ENCODE results near the gene FAM32A.

DNA sequence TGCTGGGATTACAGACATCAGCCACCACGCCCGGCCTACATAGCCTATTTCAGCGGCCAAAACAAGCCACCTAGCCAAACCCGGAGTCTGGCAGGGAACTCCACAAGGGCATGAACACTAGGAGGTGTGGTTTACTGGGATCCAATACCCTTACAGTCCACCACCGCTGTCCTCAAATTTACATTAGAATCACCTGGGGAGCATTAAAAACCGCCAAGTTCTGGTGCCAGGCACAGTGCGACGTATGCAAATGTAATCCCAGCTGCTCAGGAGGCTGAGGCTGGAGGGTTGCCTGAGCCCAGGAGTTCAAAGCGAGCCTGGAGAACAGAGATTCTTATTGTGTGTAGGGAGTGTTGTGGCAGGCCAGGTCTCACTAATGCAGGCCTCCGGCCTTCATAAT, 8.3 kb downstream of the FAM32A start:
- TF ChIP-seq, protein P1, sequence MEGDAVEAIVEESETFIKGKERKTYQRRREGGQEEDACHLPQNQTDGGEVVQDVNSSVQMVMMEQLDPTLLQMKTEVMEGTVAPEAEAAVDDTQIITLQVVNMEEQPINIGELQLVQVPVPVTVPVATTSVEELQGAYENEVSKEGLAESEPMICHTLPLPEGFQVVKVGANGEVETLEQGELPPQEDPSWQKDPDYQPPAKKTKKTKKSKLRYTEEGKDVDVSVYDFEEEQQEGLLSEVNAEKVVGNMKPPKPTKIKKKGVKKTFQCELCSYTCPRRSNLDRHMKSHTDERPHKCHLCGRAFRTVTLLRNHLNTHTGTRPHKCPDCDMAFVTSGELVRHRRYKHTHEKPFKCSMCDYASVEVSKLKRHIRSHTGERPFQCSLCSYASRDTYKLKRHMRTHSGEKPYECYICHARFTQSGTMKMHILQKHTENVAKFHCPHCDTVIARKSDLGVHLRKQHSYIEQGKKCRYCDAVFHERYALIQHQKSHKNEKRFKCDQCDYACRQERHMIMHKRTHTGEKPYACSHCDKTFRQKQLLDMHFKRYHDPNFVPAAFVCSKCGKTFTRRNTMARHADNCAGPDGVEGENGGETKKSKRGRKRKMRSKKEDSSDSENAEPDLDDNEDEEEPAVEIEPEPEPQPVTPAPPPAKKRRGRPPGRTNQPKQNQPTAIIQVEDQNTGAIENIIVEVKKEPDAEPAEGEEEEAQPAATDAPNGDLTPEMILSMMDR (IDR thresholded peaks at IDR 0.05): no peak
- TF ChIP-seq, protein P2, sequence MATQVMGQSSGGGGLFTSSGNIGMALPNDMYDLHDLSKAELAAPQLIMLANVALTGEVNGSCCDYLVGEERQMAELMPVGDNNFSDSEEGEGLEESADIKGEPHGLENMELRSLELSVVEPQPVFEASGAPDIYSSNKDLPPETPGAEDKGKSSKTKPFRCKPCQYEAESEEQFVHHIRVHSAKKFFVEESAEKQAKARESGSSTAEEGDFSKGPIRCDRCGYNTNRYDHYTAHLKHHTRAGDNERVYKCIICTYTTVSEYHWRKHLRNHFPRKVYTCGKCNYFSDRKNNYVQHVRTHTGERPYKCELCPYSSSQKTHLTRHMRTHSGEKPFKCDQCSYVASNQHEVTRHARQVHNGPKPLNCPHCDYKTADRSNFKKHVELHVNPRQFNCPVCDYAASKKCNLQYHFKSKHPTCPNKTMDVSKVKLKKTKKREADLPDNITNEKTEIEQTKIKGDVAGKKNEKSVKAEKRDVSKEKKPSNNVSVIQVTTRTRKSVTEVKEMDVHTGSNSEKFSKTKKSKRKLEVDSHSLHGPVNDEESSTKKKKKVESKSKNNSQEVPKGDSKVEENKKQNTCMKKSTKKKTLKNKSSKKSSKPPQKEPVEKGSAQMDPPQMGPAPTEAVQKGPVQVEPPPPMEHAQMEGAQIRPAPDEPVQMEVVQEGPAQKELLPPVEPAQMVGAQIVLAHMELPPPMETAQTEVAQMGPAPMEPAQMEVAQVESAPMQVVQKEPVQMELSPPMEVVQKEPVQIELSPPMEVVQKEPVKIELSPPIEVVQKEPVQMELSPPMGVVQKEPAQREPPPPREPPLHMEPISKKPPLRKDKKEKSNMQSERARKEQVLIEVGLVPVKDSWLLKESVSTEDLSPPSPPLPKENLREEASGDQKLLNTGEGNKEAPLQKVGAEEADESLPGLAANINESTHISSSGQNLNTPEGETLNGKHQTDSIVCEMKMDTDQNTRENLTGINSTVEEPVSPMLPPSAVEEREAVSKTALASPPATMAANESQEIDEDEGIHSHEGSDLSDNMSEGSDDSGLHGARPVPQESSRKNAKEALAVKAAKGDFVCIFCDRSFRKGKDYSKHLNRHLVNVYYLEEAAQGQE (IDR thresholded peaks at IDR 0.05; ENCODE audit: insufficient read depth in 1 of 2, low read depth in 2 of 2, low read length in 1 of 2): no peak
- no peak for TF ChIP-seq POLR2AphosphoS5 (IDR thresholded peaks at IDR 0.05; ENCODE audit: low read depth, low read length)
